Head of caudate nucleus (tissue), 42 donors: Measurements from ENCODE around the gene PRR27.
A peak's percentile ranks its signal among the peaks of the same experiment; 100 is the strongest.

Source experiments
- DNase-seq, 42 donors: peaks; one replicate each; pipeline versions ENCODE4 v3.0.0 to v3.0.0-alpha.2; 2020 to 2021; ENCODE audit warnings: mixed read lengths in 7 of 42
- intact Hi-C: fragments of 100-400 bp; cut with DNase I; formaldehyde crosslinking; loops from one replicate; pipeline ENCODE4 v1.15.0; 2022

Gene PRR27

DNA sequence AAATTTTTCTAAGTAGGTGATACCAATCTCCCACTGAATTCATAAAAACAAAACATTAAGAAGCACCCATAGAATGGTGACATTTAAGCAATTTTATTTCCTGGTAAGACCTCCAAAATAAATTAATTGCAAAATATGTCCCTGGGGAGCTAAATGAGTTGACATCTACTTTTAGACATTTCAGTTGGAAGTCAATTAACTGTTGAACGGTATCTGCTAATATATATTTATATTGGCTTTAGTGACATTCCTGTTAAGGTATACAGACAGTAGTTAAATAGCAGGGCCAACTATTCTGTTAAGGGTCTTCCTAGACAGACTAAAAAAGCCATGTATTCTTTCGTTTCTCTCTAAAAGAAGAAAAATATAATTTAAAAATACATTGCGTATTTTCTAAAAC is at the start of gene PRR27:
PRR27 (plus strand) TSS at position 301 of the 400 bp plus-strand sequence. CDS start 139 bp downstream, outside the sequence.
- intact Hi-C loops = no loop called here
- DNase-seq = no peak

DNA sequence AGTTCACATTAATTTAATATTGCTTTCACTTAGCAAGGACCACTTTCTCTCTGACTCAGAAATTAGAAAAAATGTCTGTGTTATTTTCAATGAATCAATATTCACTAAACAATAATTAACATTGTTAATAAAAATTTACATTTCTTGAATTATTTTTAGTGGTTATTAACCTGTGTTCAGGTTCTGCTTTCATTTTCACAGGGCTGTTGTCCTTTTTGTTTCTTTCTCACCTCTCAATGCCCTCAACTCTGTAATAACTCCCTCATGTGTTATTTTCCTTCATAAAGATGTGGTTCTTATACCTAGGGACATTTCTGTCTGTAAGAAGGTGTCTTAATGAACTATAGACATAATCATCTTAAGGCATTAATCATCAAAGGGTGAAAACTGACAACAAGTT is 43.1 kb upstream of the PRR27 start:
- DNase-seq = no peak
- intact Hi-C loops = no loop called here

DNA sequence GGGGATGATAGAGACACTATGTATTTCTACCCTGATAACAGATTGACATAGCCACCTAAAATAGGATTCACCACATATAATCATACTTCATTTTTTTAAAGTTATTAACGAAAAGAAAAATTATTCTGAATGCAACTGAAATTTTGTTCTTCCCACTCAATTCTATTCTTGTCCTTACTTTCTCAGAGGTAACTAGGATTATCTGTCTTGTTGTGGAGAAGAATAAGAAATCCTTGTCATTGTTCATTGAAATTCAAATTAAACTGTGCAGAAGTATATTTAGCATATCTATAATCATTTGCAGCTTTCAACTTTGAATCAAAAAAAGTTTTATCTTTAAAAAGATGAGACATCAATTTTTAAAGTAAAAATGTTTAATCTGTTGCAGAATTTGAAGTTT is 40.4 kb upstream of the PRR27 start:
- intact Hi-C loops = no loop called here
- DNase-seq = no peak

DNA sequence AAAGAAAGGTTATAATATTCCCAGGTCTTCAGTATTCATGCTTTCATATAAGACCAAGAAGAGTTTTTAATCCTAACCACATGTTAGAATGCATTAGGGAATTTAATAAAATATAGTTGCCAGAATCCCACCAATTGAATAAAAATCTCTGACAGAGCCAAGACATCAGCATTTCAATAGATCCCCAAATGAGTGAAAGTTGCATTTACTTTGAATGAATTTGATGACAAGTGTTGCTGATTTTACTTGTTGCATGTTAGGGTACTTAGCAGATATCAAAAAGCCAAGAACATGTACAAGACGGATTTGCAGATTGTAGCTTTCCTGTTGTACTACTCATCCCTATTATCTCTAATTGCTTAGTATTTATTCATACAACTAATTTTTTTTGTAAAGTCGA is 39.9 kb upstream of the PRR27 start:
- DNase-seq = no peak
- intact Hi-C loops = no loop called here

DNA sequence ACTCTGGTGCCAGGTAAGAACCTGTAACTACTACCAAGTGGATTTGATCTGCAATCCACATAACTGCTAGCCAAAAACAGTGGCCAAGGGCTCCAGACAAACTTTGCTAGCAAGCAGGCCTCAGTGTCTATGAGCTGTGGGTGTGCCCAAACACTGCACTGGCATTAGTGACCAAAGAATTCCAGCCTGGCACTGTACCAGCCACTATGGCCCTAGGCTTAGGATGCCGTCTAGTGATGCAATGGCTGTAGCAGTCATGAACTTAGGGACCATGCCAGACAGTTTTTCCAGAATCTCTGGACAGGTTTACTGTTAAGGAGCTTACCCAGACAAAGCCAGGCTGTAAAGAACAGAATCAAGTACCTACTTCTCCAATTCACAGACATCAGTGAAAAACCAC is 33.7 kb upstream of the PRR27 start:
- intact Hi-C loops = no loop called here
- DNase-seq = no peak

GRCh38 chr4:70133473-70133872 is 20.6 kb upstream of the PRR27 start:
- DNase-seq = no peak
- intact Hi-C loops = no loop called here

DNA sequence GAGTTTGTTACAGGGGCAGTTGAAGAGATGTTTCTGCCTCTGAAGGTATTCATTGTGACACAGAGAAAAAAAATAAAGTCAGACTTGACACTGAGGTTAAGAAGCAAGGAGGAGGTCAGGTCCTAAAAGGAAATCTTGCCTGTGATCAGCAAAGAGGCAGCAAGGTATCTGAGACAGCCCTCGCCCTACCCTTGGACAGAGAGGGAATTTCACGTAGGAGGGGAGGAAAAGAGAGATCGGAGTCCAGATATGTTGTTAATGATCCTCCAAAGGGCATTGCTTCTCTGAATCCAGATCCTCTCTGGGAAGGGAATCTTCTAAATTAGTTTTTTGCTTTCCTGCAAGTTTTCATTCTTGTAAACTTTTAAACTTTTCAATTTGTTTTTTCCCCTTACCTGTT is 15.3 kb upstream of the PRR27 start:
- intact Hi-C loops = no loop called here
- no peak for DNase-seq

GRCh38 chr4:70151271-70151670 is 2.8 kb upstream of the PRR27 start:
- no peak for DNase-seq
- intact Hi-C loops = no loop called here

DNA sequence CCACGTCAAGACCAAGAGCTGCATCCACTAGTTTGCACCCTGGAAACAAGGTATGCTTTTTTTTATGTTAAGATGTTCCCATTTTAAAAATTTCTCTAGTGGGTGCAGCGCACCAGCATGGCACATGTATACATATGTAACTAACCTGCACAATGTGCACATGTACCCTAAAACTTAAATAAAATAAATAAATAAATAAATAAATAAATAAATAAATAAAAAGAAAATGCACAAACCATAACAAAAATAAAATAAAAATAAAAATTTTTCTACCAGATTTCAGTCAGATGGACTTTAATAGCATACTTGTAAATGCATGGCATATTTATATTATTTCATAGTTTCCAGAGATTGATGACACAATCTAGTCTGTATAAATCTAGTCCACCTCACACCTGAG is 1.9 kb upstream of the PRR27 start:
- DNase-seq = no peak
- intact Hi-C loops = no loop called here

- no peak for DNase-seq
- intact Hi-C loops = no loop called here
These were observed 4.5 kb downstream of the PRR27 start for GRCh38 chr4:70158576-70158975.

GRCh38 chr4:70177090-70177489 is 23.1 kb downstream of the PRR27 start:
- DNase-seq = no peak
- intact Hi-C loops = no loop called here

- DNase-seq = no peak
- intact Hi-C loops = no loop called here
These were observed 24.1 kb downstream of the PRR27 start for GRCh38 chr4:70178075-70178660.

DNA sequence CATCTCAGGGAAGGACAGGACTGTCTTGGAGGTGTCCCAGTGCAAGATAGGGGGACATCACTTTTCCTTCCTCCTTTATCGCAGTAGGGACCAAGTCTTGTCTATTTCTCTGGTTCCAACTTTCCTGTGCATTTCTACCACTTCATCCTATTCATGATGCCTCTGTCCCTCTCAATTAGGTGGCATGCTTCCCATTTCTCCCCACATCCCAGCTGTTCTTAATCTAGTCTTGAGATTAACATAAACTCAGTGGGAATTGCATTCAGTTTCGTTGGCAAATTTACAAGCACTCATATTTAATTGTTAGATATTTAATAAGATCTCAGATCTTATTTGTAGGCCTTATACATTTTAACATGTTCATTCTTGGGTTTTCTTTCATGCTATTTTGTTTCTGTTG is 25.8 kb downstream of the PRR27 start:
- no peak for DNase-seq
- intact Hi-C loops = no loop called here

DNA sequence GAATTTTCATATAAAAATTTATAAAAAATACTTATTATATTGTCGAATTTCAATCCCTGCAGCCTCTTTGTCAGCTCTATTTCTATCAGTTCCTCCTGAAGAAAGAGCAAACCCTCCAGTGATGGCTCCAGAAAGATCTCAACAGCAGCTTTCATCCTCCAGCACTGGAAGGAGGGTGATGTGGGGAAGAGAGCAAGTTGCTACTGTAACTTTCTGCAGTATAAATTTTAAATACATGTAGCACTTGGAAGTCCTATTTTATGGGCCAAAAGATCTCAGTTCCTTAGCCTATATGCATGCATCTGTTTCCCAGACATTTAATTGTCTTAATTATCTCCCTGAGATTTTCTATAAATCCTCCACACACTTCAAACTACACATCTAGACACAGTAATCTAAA is 27.8 kb downstream of the PRR27 start:
- no peak for DNase-seq
- intact Hi-C loops = no loop called here

DNA sequence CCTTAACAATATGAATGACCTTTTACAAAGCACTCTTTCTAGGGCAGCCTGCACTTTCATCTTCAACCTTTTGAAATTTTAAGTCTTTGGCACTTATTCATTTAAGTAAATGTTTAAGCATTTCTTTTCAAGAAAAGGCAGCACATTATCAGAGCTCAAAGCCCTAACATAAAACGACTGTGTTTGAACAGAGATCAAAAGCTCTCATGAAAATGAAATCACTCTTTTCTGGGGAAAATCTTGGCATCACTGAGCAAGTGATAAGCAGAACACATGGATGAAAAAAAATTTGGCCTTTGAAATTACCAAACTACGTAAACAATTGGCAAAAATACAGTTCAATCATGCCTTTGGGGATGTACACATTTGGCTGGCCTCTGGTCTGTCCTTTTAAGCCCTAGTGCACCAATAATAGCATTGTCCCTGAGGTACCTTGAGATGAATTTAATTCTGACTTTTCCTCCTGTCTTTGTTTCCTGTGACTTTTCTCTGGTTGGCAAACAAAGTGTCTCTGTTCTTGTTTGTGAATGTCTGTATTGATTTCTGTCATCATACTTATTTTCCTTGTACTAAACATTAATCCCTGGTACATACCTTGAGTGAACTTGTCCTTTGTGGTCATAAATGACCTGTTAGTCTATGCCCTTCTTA is 28.6 kb downstream of the PRR27 start:
- no peak for DNase-seq
- intact Hi-C loops = no loop called here

DNA sequence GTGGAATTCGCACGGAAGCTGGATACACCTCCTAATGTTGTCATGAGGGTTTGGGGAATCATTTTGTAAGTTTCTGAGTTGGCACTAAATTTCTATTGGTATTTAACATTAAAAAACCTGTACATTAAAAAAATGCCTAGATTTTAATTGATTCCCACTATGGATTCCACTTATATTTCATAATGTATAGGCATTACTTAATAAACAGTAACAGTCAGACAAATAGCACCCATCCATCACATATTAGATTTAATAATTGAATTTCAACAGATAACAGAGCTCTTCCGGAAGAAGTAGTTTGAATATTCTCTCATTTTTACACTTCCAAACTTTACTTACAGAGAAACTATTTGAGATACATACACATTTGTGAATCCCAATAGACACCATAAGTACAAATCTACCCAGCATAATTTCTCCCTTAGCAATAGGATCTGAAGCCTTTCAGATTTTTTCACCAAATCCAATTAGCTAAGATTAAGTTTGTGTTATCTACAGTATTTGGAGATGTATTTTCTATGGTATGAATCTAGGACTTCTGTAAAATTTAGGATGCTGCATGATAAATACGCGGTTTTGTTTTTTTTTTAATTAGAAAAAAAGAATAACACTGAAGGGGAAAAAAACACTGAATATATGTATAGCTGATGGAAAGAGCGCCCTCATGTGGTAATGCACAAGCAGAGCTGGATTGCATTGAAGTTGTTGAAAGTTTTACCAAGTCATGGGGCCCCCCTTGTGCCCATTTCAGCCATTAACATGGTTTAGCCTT is 29.3 kb downstream of the PRR27 start:
- intact Hi-C loops = no loop called here
- DNase-seq = peak in 2 of 42 donors; percentile 2 to 15

- DNase-seq = no peak
- intact Hi-C loops = no loop called here
These were observed 29.9 kb downstream of the PRR27 start for GRCh38 chr4:70183940-70184246.

DNA sequence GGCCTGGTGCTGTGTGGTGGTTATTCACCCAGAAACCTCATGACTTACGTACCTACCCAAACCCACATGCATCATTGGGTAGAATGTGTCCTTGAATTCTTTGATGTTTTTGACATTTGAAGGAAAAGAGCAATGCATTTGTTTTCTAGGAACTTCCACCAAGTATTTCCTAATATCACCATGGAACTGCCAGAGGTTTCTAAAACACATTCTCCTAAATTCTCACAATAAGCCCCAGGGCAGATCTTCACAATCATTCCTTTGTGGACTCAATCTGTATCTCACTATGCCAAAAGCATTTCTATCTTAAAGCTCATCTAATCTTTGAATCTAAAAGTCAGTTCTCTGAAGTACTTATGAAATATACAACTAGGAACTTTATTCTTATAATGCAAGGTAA is 33.2 kb downstream of the PRR27 start:
- DNase-seq = no peak
- intact Hi-C loops = no loop called here

DNA sequence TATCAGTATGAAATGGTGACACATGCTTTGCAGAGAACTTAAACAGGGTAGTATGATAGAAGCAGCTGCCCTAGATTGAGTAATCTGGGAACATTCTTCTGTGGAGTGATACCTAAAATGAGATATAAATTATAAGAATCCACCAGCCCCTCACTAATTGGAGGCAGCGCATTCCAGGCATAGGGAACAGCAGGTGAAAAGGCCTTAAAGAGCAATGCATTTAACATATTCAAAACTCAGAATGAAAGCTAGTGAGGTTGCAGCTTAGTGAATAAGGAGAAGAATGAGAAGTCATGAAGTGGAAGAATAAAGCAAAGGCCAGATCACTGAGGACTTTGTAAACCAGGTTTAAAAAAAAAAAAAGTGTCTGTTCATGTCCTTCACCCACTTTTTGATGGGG is 36.5 kb downstream of the PRR27 start:
- DNase-seq = no peak
- intact Hi-C loops = no loop called here

- intact Hi-C loops = no loop called here
- no peak for DNase-seq
These were observed 37.6 kb downstream of the PRR27 start for GRCh38 chr4:70191647-70192046.

DNA sequence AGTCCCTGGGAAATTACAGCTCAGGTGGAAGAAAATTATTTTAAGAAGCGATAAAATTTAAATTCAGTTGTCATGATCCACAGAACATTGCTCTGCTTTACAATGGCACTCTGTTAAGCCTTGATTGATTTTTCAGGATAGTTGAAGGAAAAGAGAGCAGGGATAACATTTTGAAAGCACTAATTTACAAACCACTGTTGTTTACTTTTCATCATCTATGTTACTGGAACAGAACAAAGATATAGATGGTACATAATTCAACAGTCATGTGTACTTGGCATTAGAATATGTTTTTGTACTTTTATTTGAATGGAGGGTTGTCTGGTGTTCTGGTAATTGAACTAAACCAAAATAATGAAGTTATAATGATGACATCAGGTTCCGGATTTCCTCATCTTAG is 38.9 kb downstream of the PRR27 start:
- intact Hi-C loops = no loop called here
- DNase-seq = no peak
